ENCODE results near the gene NINJ1. TPM values are rescaled to one million over a fixed set of nuclear protein-coding genes. Genes with fewer than 3 reads are reported as not detected.
"Not testable (repeated sequence)": the region's sequence is repeated elsewhere in the genome, so short reads cannot be mapped to it uniquely, and the experiment has no call there.

NINJ1 gene
- total RNA-seq, 1 experiment from 2014 or later: 26.7 TPM

DNA sequence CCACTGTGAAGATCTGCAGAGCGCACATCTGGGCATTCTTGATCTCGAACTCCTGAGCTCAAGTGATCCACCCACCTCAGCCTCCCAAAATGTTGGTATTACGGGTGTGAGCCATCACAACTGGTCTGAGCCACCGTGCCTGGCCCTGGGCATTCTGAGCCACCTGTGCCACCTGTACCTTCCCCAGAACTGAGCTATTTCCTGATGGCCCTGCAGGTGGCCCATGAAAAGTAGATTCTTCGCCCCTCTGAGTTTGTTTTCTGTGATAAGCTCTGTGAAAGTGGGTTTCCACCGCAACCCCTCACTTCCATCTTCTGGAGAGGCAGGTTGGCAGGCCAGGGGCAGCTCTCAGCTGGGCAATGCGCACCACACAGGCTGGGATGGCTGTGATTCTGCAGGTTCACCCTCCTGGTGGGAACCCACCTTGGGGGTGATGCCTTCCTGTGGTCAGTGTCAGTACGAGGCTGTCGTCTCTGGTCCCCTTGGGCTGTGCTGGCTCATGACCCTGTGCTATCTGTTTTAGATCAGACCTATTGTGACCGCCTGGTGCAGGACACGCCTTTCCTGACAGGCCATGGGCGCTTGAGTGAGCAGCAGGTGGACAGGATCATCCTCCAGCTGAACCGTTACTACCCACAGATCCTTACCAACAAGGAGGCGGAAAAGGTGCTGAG, 26.8 kb downstream of the NINJ1 start:
- no peaks in the 10 kb centered on the region for H3K9me3 ChIP-seq (ENCODE audit: control insufficient read depth, insufficient read depth, low read depth, low read length)
- no peaks in the 10 kb centered on the region for H3K4me1 ChIP-seq (ENCODE audit: control insufficient read depth, insufficient read depth, low read length)
- in situ Hi-C loops (cut with HindIII; ENCODE audit: low pct_unique_long_range_greater_than_20kb, low sequenced_read_pairs) (no loop called here), intact Hi-C loops (cut with micrococcal nuclease; ENCODE audit: unreplicated experiment) (no loop called here)
- BruUV-seq (replicated peaks): no TSS peak
- DNase-seq (ENCODE audit: low read depth, low spot score) (no peak), ATAC-seq (no peak)
- no peaks in the 10 kb centered on the region for H3K27me3 ChIP-seq (ENCODE audit: control insufficient read depth, insufficient read depth, low read length)
- no peak overlapping the region for H3K27ac ChIP-seq (ENCODE audit: low read length)
- ChIA-PET POLR2A (no interaction called here), CTCF (no interaction called here)
- no peak overlapping the region for H3K4me3 ChIP-seq (ENCODE audit: low read depth in 2 of 2, low read length in 2 of 2)
- no peaks in the 10 kb centered on the region for H3K36me3 ChIP-seq (ENCODE audit: control insufficient read depth, insufficient read depth, low read length)
- no peak for TF ChIP-seq TCF7L2 (IDR thresholded peaks at IDR 0.05; ENCODE audit: low read depth, low read length)
- TF ChIP-seq SIN3A (IDR thresholded peaks at IDR 0.05; ENCODE audit: borderline replicate concordance, insufficient read depth, low read depth, low read length): no peak
- TF ChIP-seq, protein P1, sequence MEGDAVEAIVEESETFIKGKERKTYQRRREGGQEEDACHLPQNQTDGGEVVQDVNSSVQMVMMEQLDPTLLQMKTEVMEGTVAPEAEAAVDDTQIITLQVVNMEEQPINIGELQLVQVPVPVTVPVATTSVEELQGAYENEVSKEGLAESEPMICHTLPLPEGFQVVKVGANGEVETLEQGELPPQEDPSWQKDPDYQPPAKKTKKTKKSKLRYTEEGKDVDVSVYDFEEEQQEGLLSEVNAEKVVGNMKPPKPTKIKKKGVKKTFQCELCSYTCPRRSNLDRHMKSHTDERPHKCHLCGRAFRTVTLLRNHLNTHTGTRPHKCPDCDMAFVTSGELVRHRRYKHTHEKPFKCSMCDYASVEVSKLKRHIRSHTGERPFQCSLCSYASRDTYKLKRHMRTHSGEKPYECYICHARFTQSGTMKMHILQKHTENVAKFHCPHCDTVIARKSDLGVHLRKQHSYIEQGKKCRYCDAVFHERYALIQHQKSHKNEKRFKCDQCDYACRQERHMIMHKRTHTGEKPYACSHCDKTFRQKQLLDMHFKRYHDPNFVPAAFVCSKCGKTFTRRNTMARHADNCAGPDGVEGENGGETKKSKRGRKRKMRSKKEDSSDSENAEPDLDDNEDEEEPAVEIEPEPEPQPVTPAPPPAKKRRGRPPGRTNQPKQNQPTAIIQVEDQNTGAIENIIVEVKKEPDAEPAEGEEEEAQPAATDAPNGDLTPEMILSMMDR (IDR thresholded peaks at IDR 0.05): no peak
- TF ChIP-seq POLR2AphosphoS5 (IDR thresholded peaks at IDR 0.05; ENCODE audit: low read depth, low read length): no peak
- TF ChIP-seq, protein P2, sequence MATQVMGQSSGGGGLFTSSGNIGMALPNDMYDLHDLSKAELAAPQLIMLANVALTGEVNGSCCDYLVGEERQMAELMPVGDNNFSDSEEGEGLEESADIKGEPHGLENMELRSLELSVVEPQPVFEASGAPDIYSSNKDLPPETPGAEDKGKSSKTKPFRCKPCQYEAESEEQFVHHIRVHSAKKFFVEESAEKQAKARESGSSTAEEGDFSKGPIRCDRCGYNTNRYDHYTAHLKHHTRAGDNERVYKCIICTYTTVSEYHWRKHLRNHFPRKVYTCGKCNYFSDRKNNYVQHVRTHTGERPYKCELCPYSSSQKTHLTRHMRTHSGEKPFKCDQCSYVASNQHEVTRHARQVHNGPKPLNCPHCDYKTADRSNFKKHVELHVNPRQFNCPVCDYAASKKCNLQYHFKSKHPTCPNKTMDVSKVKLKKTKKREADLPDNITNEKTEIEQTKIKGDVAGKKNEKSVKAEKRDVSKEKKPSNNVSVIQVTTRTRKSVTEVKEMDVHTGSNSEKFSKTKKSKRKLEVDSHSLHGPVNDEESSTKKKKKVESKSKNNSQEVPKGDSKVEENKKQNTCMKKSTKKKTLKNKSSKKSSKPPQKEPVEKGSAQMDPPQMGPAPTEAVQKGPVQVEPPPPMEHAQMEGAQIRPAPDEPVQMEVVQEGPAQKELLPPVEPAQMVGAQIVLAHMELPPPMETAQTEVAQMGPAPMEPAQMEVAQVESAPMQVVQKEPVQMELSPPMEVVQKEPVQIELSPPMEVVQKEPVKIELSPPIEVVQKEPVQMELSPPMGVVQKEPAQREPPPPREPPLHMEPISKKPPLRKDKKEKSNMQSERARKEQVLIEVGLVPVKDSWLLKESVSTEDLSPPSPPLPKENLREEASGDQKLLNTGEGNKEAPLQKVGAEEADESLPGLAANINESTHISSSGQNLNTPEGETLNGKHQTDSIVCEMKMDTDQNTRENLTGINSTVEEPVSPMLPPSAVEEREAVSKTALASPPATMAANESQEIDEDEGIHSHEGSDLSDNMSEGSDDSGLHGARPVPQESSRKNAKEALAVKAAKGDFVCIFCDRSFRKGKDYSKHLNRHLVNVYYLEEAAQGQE (IDR thresholded peaks at IDR 0.05; ENCODE audit: insufficient read depth in 1 of 2, low read depth in 2 of 2, low read length in 1 of 2): no peak

DNA sequence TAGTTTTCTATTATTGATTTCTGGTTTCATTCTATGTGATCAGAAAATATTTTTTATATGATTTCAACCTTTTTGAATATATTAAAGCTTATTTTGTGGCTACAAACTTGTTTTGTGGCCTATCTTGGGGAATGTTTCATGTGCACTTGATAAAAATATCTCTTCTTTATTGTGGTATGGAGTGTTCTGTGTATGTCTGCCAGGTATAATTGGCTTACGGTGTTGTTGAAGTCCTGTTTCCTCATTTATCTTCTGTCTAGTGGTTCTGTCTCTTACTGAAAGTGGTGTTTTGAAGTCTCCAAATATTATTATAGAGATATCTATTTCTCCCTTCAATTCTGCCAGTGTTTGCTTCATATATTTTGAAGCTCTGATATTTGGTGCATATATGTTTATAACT, 28.4 kb downstream of the NINJ1 start:
- no peak for ATAC-seq
- no peaks in the 10 kb centered on the region for H3K4me1 ChIP-seq (ENCODE audit: control insufficient read depth, insufficient read depth, low read length)
- H3K27ac ChIP-seq (ENCODE audit: low read length): no peak overlapping the region
- TF ChIP-seq, protein P1 (IDR thresholded peaks at IDR 0.05): no peak
- TF ChIP-seq TCF7L2 (IDR thresholded peaks at IDR 0.05; ENCODE audit: low read depth, low read length) (no peak), POLR2AphosphoS5 (IDR thresholded peaks at IDR 0.05; ENCODE audit: low read depth, low read length) (no peak), SIN3A (IDR thresholded peaks at IDR 0.05; ENCODE audit: borderline replicate concordance, insufficient read depth, low read depth, low read length) (no peak)
- TF ChIP-seq, protein P2 (IDR thresholded peaks at IDR 0.05; ENCODE audit: insufficient read depth in 1 of 2, low read depth in 2 of 2, low read length in 1 of 2): no peak
- intact Hi-C loops (cut with micrococcal nuclease; ENCODE audit: unreplicated experiment) (no loop called here), in situ Hi-C loops (cut with HindIII; ENCODE audit: low pct_unique_long_range_greater_than_20kb, low sequenced_read_pairs) (no loop called here)
- CTCF ChIA-PET: interaction anchor here (0.6 kb wide), 1 partner anchor 49 kb away, joined by 3 read pairs; no protein-coding TSS in a partner anchor
- no peaks in the 10 kb centered on the region for H3K36me3 ChIP-seq (ENCODE audit: control insufficient read depth, insufficient read depth, low read length)
- H3K4me3 ChIP-seq (ENCODE audit: low read depth in 2 of 2, low read length in 2 of 2): no peak overlapping the region
- BruUV-seq (replicated peaks): no TSS peak
- no peak for DNase-seq (ENCODE audit: low read depth, low spot score)
- H3K9me3 ChIP-seq (ENCODE audit: control insufficient read depth, insufficient read depth, low read depth, low read length): no peaks in the 10 kb centered on the region
- H3K27me3 ChIP-seq (ENCODE audit: control insufficient read depth, insufficient read depth, low read length): no peaks in the 10 kb centered on the region
- POLR2A ChIA-PET: no interaction called here

DNA sequence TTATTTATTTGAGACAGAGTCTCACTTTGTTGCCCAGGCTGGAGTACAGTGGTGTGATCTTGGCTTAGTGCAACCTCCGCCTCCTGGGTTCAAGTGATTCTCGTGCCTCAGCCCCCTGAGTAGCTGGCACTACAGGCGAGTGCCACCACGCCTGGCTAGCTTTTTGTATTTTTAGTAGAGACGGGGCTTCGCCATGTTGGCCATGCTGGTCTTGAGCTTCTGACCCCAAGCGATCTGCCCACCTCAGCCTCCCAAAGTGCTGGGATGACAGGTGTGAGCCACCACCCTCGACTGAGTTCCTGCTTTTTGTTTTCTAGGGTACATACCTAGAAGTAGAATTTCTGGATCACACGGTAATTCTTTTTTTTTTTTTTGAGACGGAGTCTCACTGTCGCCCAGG, 33.0 kb downstream of the NINJ1 start:
- intact Hi-C loops (cut with micrococcal nuclease; ENCODE audit: unreplicated experiment); DNase-seq (ENCODE audit: low read depth, low spot score); H3K27me3 ChIP-seq (ENCODE audit: control insufficient read depth, insufficient read depth, low read length); H3K4me3 ChIP-seq (ENCODE audit: low read depth in 2 of 2, low read length in 2 of 2); H3K27ac ChIP-seq (ENCODE audit: low read length); H3K9me3 ChIP-seq (ENCODE audit: control insufficient read depth, insufficient read depth, low read depth, low read length); BruUV-seq (replicated peaks); CTCF ChIA-PET; ATAC-seq; H3K36me3 ChIP-seq (ENCODE audit: control insufficient read depth, insufficient read depth, low read length); in situ Hi-C loops (cut with HindIII; ENCODE audit: low pct_unique_long_range_greater_than_20kb, low sequenced_read_pairs): not testable (repeated sequence)
- H3K4me1 ChIP-seq (ENCODE audit: control insufficient read depth, insufficient read depth, low read length): peaks cover 19% of the 10 kb centered on the region
- POLR2A ChIA-PET: interaction anchor here (0.6 kb wide), 1 partner anchor 65 kb away, joined by 5 read pairs; no protein-coding TSS in a partner anchor
